Vagina (tissue), 2 donors: ENCODE measurements around the gene MIGA2. TPM values are rescaled to one million over a fixed set of nuclear protein-coding genes. Genes with fewer than 3 reads are reported as not detected.

ENCODE experiments used
- DNase-seq, 2 donors: peaks; one replicate each; pipeline ENCODE4 v3.0.0-alpha.2; 2017; ENCODE audit errors: extremely low spot score in 2 of 2
- H3K27ac ChIP-seq: fragments of 200-600 bp; sonication (generic); one replicate; pipeline ENCODE4 v1.5.1; 2019
- H3K27me3 ChIP-seq: fragments of 200-600 bp; sonication (generic); one replicate; pipeline ENCODE4 v1.5.1; 2019
- H3K36me3 ChIP-seq, 2 donors: fragments of 200-600 bp; sonication (generic); one replicate each; pipeline ENCODE4 v1.5.1; 2017 to 2019
- H3K4me1 ChIP-seq: fragments of 200-600 bp; sonication (generic); one replicate; pipeline ENCODE4 v1.5.1; 2019
- H3K4me3 ChIP-seq, 2 donors: fragments of 200-600 bp; sonication (generic); 1 replicate in 1 of 2; 2 replicates in 1 of 2; pipeline ENCODE4 v1.5.1; 2016 to 2019
- H3K9me3 ChIP-seq: fragments of 200-600 bp; sonication (generic); one replicate; pipeline ENCODE4 v1.5.1; 2019
- POLR2A ChIP-seq, 2 donors: fragments of 450-650 bp; IDR thresholded peaks; one replicate each; pipeline ENCODE4 v1.6.1; 2017; ENCODE audit warnings: antibody characterized with exemption in 2 of 2, mild to moderate bottlenecking in 2 of 2, moderate library complexity in 2 of 2
- POLR2AphosphoS5 ChIP-seq, 2 donors: sonication (generic); formaldehyde crosslinking; IDR thresholded peaks; one replicate each; pipeline ENCODE4 v1.9.0; 2017; ENCODE audit warnings: antibody characterized with exemption in 2 of 2, mild to moderate bottlenecking in 2 of 2, low read depth in 1 of 2; ENCODE audit not compliant: insufficient read depth in 1 of 2
- intact Hi-C: fragments of 100-400 bp; cut with DNase I; formaldehyde crosslinking; loops from one replicate; pipeline ENCODE4 v1.15.1; 2023
- total RNA-seq: library from RNA; depleted of rRNA; stranded (reverse); fragments of >200 nt; gene quantifications from one replicate; pipeline ENCODE4 v1.2.3, GENCODE V29; 2016
- TF ChIP-seq, protein P1 (sequence below), 3 experiments: fragments of 450-650 bp in 2 of 3; fragments of 200-600 bp in 1 of 3; sonication (generic) in 1 of 3; IDR thresholded peaks; one replicate each; pipeline ENCODE4 v1.5.1; 2017 to 2019; ENCODE audit warnings: antibody characterized with exemption in 3 of 3, mild to moderate bottlenecking in 2 of 3, moderate library complexity in 2 of 3

The MIGA2 gene, protein sequence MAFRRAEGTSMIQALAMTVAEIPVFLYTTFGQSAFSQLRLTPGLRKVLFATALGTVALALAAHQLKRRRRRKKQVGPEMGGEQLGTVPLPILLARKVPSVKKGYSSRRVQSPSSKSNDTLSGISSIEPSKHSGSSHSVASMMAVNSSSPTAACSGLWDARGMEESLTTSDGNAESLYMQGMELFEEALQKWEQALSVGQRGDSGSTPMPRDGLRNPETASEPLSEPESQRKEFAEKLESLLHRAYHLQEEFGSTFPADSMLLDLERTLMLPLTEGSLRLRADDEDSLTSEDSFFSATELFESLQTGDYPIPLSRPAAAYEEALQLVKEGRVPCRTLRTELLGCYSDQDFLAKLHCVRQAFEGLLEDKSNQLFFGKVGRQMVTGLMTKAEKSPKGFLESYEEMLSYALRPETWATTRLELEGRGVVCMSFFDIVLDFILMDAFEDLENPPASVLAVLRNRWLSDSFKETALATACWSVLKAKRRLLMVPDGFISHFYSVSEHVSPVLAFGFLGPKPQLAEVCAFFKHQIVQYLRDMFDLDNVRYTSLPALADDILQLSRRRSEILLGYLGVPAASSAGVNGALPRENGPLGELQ
- 35.1 TPM for total RNA-seq

DNA sequence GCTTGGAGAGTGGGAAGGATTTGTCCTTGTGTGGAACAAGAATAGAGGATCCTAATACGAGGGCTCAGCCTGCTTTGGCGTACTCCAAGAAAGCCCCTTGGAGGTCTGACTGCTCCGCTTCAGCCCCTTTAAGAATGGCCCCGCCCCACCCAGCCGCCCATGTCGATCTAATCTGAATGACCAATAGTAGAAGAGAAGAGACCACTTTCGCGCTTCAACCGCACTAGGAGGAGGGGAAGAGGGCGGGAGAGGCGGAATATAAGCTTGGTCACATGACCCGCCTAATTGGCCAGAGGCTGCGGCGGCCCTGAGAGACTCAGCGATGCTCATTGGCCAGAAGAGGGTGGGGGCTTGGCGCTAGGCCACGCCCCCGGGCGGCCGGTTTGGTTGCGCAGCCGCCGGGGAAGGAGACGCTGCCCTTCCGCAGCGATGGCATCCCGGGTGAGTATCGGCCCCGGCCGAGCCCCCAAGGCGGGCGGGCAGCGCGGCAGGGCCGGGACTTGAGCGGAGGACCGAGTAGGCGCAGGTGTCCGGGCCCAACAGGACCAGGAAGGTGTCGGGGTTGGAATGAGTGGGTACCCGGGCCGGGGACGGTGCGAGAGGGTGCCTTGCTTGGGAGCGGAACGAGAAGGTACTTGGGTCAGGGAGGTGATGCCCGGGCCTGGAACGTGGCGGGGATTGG lies at the start of gene MIGA2:
MIGA2 (plus strand) TSS at position 386 of the 682 bp plus-strand sequence. CDS start 3,969 bp downstream, outside the sequence.
- TF ChIP-seq, protein P1, sequence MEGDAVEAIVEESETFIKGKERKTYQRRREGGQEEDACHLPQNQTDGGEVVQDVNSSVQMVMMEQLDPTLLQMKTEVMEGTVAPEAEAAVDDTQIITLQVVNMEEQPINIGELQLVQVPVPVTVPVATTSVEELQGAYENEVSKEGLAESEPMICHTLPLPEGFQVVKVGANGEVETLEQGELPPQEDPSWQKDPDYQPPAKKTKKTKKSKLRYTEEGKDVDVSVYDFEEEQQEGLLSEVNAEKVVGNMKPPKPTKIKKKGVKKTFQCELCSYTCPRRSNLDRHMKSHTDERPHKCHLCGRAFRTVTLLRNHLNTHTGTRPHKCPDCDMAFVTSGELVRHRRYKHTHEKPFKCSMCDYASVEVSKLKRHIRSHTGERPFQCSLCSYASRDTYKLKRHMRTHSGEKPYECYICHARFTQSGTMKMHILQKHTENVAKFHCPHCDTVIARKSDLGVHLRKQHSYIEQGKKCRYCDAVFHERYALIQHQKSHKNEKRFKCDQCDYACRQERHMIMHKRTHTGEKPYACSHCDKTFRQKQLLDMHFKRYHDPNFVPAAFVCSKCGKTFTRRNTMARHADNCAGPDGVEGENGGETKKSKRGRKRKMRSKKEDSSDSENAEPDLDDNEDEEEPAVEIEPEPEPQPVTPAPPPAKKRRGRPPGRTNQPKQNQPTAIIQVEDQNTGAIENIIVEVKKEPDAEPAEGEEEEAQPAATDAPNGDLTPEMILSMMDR (IDR thresholded peaks at IDR 0.05) = no peak
- TF ChIP-seq POLR2A (IDR thresholded peaks at IDR 0.05) (peak in 1 of 2 donors; percentile 86), POLR2AphosphoS5 (IDR thresholded peaks at IDR 0.05; ENCODE audit: insufficient read depth in 1 of 2, low read depth in 1 of 2) (peak; percentile 97)
- peak within 1 kb of the TSS; percentile 89 for H3K27ac ChIP-seq
- H3K9me3 ChIP-seq = no peaks in the 10 kb centered on the region
- peaks cover 29% of the 10 kb centered on the region for H3K4me1 ChIP-seq
- peak in 1 of 2 donors; percentile 99 for DNase-seq
- H3K4me3 ChIP-seq = peak within 1 kb of the TSS; percentile 76 to 99
- intact Hi-C loops = no loop called here
- peaks cover 0 to 9% of the 10 kb centered on the region in 2 donors for H3K36me3 ChIP-seq
- no peaks in the 10 kb centered on the region for H3K27me3 ChIP-seq

DNA sequence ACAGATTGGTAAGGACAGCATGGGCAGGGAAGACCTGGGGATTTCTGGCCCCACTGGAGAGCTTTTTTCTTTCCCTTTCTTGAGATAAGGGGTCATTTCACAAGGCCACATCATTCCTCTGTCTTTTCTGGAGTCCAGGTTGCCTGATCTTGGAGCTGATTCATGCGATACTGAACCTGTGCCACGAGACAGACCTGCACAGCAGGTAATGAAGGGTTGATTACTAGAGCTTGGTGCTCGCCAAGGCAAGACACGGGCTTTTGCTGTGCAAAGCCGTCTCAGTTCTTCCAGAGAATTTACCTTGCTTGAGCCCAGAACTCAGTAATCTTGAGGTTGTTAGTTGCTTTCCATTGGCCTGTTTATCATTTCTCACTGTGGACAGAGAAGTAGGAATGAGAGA lies 49.8 kb upstream of the MIGA2 start:
- no peak for DNase-seq
- Histone ChIP-seq H3K36me3 (peaks cover 0 to 78% of the 10 kb centered on the region in 2 donors), H3K4me1 (peaks cover 11% of the 10 kb centered on the region), H3K27me3 (no peaks in the 10 kb centered on the region), H3K27ac (no peak overlapping the region), H3K4me3 (no peak overlapping the region), H3K9me3 (no peaks in the 10 kb centered on the region)
- TF ChIP-seq POLR2AphosphoS5 (IDR thresholded peaks at IDR 0.05; ENCODE audit: insufficient read depth in 1 of 2, low read depth in 1 of 2) (peak in 1 of 2 donors; percentile 32), POLR2A (IDR thresholded peaks at IDR 0.05) (no peak)
- intact Hi-C loops = no loop called here

DNA sequence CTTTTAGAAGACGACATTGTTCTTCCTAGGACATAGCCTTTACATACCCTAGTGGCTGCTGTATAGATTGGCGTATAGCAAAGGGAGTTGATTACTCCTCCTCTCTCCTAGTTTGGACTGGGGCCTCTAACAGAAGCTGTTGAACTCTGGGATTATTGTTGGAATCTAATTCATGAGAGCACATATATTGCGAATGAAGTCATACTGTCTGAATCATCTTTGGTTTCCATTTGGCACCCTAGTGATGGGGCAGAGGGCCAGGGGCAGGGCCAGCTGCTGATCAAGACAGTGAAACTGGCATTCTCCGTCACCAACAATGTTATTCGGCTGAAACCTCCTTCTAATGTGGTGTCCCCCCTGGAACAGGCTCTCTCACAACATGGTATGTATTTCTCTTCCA lies 48.6 kb upstream of the MIGA2 start:
- no peak overlapping the region for H3K4me3 ChIP-seq
- H3K9me3 ChIP-seq = no peaks in the 10 kb centered on the region
- intact Hi-C loops = no loop called here
- TF ChIP-seq POLR2AphosphoS5 (IDR thresholded peaks at IDR 0.05; ENCODE audit: insufficient read depth in 1 of 2, low read depth in 1 of 2) = peak in 1 of 2 donors; percentile 24
- TF ChIP-seq, protein P1 (IDR thresholded peaks at IDR 0.05) = no peak
- peak overlapping the region; percentile 49 for H3K27ac ChIP-seq
- peaks cover 11% of the 10 kb centered on the region for H3K4me1 ChIP-seq
- H3K27me3 ChIP-seq = no peaks in the 10 kb centered on the region
- peaks cover 0 to 73% of the 10 kb centered on the region in 2 donors for H3K36me3 ChIP-seq
- no peak for DNase-seq

DNA sequence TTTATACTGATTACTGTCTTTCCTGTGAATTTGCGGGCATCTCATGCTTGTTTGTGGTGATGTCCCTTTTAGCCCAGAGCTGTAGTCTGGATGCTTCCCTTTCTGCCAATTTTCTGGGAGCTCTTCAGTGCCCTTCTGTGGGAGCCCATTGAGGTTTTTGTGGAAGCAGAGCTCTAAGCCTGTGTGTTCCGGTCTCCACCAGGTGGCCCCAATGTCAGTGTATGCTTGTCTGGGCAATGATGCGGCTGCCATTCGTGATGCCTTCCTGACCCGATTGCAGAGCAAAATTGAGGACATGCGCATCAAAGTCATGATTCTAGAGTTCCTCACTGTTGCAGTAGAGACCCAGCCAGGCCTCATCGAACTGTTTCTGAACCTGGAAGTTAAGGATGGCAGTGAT lies 43.4 kb upstream of the MIGA2 start:
- peaks cover 2% of the 10 kb centered on the region for H3K4me1 ChIP-seq
- peaks cover 0 to 88% of the 10 kb centered on the region in 2 donors for H3K36me3 ChIP-seq
- intact Hi-C loops = no loop called here
- H3K4me3 ChIP-seq = no peak overlapping the region
- no peak overlapping the region for H3K27ac ChIP-seq
- no peaks in the 10 kb centered on the region for H3K9me3 ChIP-seq
- TF ChIP-seq, protein P1 (IDR thresholded peaks at IDR 0.05) = no peak
- TF ChIP-seq POLR2A (IDR thresholded peaks at IDR 0.05) (no peak), POLR2AphosphoS5 (IDR thresholded peaks at IDR 0.05; ENCODE audit: insufficient read depth in 1 of 2, low read depth in 1 of 2) (no peak)
- DNase-seq = no peak
- no peaks in the 10 kb centered on the region for H3K27me3 ChIP-seq

DNA sequence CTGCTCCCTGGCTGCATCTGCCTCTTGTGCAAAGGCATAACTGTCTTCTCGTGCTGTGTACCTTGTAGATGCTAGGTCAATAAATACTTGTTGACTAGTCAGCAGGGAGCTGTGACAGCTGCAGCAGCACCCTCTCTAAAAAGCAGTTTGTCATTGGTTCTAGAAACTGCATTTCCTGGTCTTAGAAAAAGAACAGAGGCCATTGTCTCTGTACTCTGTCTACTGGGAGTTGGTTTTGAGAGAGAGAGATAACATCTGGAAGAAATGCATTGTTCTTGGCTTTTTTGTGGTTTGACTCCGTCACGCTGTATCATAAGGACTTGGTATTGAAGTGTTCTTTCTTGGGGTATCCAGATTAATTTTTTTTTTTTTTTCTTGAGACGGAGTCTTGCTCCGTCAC lies 40.6 kb upstream of the MIGA2 start:
- intact Hi-C loops = no loop called here
- no peak overlapping the region for H3K4me3 ChIP-seq
- no peak for TF ChIP-seq POLR2A (IDR thresholded peaks at IDR 0.05)
- TF ChIP-seq, protein P1 (IDR thresholded peaks at IDR 0.05) = no peak
- TF ChIP-seq POLR2AphosphoS5 (IDR thresholded peaks at IDR 0.05; ENCODE audit: insufficient read depth in 1 of 2, low read depth in 1 of 2) = no peak
- H3K9me3 ChIP-seq = no peaks in the 10 kb centered on the region
- no peak for DNase-seq
- H3K36me3 ChIP-seq = peaks cover 0 to 93% of the 10 kb centered on the region in 2 donors
- no peak overlapping the region for H3K27ac ChIP-seq
- H3K27me3 ChIP-seq = no peaks in the 10 kb centered on the region
- no peaks in the 10 kb centered on the region for H3K4me1 ChIP-seq
